Activated CD8-positive, alpha-beta memory T cell treated with anti-CD3 and anti-CD28 coated beads for 48 hours (primary cell): ENCODE data around the gene EXOSC5.
A peak's percentile ranks its signal among the peaks of the same experiment; 100 is the strongest.
"Not testable (repeated sequence)": the region's sequence is repeated elsewhere in the genome, so short reads cannot be mapped to it uniquely, and the experiment has no call there.

Experiments used
- DNase-seq, 3 experiments: peaks; one replicate each; pipeline ENCODE4 v3.0.0-alpha.2; 2020; ENCODE audit warnings: low read depth in 2 of 3, low spot score in 2 of 3

The EXOSC5 gene

DNA sequence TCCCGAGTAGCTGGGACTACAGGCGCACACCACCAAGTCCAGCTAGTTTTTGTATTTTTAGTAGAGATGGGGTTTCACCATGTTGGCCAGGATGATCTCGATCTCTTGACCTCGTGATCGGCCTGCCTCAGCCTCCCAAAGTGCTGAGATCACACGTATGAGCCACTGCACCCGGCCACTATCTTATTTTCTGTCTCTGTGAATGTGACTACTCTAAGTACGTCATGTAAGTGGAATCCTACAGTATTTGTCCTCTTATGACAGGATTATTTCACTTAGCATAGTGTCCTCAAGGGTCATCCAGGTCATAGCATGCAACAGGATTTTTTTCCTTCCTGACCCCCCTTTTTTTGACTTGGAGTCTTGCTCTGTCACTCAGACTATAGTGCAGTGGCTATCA is 25.6 kb downstream of the EXOSC5 start:
- DNase-seq: no peak

DNA sequence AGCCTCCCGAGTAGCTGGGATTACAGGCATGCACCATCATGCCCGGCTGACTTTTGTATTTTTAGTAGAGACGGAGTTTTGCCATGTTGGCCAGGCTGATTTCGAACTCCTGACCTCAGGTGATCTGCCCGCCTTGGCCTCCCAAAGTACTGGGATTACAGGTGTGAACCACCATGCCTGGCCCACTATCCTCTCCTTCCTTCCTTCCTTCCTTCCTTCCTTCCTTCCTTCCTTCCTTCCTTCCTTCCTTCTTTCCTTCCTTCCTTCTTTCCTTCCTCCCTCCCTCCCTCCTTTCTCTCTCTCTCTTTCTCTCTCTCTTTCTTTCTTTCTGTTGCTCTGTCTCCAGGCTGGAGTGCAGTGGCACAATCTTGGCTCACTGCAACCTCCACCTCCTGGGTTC is 26.0 kb downstream of the EXOSC5 start:
- not testable (repeated sequence) for DNase-seq

DNA sequence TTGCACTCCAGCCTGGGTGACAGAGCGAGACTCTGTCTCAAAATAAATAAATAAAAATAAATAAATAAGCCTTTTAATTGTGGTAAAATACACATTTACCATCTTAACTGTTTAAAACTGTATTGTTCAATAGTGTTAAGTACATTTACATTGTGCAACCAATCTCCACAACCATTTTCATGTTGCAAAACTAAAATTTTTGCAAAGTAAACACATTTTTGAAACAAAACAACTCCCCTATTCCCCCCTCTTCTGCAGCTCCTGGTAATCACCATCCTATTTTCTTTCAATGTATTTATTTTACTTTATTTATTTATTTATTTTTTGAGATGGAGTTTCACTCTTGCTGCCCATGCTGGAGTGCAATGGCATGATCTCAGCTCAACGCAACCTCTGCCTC is 27.4 kb downstream of the EXOSC5 start:
- no peak for DNase-seq

DNA sequence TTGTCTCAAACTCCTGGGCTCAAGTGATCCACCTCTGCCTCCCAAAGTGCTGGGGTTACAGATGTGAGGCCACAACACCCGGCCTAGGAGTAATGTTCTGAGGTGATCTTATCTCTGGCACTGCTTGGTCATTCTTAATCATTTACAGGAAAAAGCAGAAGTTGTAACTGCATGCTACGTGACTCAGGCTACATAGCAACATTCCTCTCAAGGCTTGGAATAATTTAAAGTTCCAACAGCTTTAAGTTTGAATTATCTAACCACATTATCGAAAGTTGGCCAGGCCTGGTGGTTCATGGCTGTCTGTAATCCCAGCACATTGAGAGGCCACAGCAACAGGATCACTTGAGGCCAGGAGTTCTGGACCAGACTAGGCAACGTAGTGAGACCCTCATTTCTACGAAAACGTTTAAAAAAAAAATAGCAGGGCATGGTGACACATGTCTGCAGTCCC is 29.3 kb downstream of the EXOSC5 start:
- no peak for DNase-seq

DNA sequence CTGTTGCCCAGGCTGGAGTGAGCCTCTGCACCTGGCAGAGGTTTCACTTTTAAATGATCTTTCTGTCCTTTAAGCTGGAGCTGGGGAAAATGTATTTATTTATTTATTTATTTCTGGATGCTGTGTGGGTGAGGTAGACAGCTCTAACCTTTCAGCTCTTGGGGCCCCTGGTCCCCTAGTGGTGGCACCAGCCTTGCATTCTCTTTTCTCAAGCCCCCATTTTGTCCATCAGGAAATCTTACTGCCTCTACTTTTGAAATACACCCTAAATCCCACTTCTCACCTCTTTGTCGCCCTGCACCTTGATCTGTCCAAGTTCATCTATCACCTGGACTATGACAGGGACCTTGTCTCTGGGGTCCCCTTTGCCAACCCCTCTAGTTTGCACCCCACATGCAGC is 31.1 kb downstream of the EXOSC5 start:
- no peak for DNase-seq

DNA sequence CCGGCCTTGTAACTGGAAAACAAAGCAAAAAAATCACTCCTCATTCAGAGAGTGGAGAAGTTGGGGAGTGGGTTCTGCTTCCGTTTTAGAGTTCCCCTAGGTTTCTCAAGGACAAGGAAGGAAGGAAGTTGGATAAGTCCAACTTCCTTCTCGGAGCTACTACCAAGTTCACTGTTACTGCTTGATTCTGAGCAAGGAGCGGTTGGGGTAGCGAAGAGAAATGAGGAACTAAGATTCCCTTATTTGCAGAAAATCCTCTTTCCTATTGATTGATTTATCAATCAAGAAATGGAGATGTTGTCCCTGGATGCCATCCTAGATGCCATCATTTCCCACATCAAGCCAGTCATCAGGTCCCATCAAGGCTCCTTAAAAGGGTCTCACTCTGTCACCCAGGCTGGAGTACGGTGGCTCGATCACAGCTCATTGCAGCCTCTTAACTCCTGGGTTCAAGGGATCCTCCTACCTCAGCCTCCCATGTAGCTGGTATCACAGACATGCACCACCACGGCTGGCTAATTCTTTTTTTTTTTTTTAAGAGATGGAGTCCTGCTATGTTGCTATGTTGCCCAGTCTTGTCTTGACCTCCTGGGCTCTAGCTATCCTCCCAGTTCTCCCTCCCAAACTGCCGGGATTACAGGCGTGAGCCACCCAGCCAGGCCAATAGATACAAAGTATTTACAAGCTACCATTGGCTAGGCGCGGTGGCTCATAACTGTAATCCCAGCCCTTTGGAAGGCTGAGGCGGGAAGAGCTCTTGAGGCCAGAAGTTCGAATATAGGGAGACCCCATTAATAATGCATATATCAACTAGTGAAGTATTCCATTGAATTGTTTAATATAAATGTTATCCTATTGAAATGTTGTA is 32.4 kb downstream of the EXOSC5 start:
- DNase-seq: no peak

DNA sequence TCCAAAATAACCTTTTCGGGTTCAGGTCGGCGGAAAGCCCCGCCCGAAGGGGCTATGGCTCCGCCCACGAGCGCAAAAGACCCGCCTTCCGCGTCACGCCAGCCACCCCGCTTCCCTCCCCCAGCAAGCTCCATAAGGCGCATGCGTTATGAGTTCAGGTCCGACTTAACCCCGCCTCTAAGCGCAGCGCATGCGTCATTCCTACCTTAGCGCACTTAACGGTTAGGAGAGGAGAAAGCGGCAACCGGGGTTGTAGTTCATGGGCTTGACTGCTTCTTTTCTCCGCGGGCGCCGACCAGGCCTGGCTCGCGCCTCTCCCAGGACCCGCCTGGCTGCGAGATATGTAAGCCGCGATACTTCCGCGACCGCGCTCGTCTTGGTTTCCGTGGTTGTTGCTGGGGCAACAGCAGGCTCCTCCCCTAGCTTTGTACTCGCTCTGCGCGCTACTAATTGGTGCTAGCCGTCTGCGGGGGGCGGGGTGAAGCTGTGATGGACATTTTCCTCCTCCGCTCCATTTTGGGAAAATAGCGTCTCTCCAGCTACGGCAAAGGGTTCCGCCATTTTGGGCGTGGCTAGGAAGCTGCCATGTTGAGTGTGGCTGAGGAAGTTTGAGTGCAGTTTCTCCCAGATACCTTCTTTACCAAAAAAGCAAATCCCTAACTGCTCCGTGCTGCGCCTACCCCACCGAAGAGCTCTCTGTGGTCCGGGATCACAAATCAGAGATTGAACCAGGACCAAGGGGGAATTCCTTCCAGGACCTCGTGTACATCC is 33.2 kb downstream of the EXOSC5 start, which contains the start of gene B9D2:
B9D2 (minus strand) TSS at position 397 of the 771 bp plus-strand sequence. CDS start 630 bp downstream, outside the sequence.
- DNase-seq: peak; percentile 87 to 88 (median 88)

DNA sequence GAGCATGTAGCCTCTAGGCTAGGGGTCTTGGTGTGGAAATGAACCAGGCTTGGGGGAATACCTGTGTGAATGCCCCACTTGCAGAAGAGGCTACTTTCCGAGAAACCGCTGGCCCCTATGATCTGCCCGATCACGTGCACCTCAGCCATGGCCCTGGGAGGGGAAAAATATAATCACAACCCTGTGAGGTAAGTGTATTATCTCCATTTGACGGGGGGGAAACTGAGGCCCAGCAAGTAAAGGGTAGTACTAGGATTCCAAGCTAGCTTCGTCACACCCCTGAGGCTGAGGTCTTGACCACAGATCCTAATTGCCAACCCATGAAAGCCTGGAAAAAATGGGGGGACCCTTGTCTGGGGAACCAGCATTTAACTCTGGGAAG is 33.8 kb downstream of the EXOSC5 start:
- DNase-seq: no peak

DNA sequence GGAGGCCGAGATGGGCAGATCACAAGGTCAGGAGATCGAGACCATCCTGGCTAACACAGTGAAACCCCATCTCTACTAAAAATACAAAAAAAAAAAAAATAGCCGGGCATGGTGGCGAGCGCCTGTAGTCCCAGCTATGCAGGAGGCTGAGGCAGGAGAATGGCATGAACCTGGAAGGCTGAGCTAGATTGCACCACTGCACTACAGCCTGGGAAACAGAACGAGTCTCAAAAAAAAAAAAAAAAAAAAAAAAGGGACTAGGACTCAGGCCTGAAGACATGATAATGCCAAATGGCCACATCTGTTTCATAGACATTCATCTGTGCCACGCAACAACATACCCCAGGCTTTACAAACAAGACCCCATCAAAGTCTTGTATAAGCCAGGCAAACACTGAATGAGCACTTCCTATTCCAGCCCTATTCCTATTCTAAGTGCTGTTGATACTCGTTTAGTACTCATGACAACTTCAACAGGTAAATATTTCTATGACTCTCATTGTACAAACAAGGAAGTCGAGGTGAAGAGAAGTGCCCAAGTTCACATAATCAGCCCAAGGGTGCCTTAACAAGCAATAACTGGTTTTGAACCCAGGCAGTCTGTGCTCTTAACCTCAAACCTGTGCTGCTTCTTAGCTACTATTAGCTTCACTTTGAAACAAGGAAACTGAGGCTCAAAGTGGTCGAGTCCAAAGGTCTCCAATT is 34.9 kb downstream of the EXOSC5 start:
- DNase-seq: no peak

DNA sequence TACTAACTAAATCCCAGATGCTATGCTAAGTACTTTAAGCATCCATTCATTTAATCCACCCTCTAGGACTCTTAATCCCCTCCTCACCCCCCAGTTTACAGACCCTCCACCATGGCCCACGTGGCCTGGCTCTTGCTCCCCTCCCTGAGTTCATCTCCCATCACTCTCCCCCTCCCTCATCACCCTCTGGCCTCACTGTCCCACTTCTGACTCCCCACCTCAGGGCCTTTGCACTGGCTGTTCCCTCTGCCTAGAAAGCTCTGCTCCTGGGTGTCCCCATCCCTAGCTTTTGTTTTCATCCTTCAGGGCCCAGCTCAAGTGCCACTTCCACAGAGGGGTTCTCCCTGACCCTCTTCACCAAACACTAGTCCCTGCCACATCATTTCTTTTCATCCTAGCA is 37.4 kb downstream of the EXOSC5 start:
- no peak for DNase-seq

DNA sequence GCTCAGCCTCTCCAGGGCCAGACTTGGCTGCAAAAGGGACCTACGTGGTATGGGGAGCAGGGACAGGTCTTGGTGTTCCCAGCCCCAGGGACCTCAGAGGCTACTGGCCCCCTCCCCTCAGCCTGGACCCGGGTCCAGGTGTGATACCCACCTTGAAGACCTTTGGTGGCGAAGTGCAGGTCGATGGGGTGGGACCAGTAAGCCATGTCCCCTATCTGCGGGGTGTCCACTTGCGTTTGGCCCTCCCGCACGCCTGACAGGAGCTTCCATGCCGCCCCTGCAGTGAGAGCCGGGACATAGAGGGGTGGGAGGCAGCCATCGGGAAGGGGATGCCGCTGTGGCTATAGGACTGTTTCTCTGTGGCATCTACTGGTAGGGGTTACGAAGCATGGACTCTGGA is 39.4 kb downstream of the EXOSC5 start:
- DNase-seq: no peak

DNA sequence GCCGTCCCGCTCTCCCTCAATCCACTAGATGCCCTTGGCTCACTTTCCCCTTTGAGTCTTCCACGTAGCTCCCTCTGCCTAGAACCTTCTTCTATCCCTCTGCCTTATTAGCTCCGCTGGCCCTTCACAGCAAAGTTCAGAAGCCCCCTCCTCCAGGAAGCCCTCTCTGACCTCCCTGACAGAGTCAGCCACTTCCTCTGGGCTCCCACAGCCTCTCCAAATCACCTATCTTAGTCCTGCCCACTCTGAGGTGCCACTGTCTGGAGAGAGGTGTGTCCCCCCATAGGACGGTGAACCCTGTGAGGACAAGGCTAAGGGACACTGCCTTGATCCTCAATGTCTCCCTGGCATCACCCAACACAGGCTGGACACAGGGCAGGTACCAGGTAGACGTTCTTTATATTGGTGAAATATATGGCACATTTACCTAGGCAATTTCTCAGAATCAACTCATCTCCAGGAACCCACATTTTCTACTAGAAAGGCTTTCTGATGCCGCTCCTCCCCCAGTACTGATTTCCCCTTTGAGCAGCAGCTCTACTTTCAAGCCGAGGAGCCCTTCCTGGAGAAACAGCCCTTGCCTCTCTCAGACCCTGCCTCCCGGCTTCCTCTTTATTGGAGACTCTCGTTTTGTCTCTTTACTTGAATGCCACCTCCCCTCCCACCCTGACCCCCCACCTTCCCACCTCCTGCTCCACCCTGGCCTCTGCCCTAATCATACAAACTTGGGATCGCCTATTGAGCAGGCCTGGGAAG is 40.0 kb downstream of the EXOSC5 start:
- DNase-seq: no peak

DNA sequence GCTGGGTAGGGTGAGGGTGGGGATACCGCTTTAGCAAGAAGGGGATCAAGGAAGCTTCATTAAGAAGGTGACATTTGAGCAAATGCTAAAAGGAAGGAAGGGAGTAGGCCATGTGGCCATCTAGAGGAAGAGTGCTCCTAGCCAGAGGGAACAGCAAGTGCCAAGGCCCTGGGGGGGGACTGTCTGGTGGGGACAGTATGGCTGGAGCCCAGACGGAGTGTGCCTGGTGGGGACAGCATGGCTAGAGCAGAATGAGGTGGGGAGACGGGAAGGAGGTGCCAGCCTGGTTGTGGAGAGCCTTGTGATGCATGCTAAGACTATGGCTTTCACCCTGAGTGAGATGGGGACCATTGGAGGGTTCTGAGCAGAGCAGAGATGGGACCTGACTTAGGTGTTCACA is 41.4 kb downstream of the EXOSC5 start:
- DNase-seq: no peak

DNA sequence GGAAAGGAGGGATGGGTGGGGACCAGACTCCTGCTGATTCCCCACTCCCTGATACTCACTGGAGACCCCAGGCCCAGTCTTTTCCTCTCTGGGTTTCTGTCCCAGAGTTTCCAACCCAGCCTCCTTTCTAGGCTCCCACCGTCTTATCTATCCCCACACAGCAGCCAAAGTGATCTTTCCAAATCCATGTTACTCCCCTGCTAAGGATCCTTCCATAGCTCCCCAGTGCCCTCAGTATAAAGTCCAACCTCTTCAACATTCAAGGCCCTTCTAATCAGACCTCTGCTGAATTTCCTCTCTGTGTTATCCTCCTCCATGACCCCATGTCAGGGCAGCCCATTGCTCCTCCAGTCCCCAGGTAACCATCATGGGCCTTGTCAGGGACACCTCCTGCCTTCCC is 42.1 kb downstream of the EXOSC5 start:
- no peak for DNase-seq

DNA sequence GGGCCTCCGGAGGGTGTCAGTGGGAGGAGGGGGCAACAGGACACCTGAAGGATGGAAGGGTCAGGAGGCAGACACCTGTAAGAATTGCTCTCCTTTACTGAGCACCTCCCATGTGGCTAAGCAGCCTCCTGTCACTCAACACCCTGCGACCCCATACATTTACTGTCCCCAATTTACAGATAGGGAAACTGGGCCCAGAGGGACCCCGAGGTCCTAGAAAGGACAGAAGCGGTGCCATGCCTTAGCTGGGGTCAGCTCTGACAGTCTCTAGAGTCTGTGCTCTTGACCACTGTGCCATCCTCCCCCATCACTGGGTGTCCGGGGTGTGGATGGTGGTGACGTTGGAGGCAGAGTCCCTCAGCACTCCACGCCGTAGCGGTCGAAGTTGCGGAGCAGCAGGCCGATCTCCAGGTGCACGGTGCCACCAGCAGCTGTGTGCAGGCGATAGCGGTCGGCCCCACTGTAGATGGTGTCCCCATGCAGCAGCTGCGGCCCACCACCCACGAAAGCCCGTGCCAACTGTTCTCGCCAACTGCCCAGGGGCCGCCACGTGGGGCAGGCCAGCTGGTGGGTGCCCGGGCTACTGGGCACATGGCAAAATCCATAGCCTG is 42.7 kb downstream of the EXOSC5 start:
- DNase-seq: no peak

DNA sequence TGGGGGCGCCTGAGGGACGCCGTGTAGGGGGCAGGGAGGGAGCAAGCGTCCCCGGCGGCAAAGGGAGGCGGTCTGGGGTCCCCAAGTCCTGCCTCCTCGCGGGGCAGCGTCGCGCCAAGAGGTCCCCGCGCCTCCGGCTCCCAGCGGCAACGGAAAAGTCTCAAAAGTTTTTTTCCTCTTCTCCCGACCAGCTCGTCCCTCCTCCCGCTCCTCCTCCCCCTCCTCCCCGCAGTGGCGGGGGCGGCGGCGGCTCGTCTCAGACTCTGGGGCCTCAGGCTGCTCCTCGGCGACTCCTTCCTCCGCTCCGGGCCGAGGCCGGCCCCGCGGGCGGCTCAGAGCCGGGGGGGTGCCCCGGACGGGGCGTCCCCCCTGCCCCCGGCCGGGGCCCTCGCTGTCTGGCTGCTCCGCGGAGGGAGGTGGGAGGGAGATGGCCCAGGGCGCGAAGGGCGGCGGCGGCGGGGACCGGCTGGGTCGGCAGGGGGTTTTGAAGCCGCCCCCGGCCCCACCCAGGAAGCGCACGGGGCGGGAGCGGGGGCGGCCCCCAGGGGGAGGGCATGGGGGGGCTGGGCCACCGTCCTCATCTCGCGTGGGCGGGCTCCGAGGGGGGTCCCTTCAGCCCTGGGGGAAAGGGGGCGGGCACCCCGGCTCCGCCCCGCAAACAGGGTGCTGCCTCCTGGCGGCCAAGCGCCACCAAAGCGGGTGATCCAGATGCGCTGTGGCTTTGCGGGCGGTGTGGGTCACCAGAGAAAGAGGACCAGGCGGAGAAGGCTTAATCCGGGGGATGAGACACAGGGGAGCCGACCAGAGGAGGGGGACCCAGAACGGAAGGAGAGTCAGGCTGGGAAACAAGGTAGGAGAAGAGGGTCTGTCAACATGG is 43.5 kb downstream of the EXOSC5 start, which contains the start of gene TGFB1:
TGFB1 (minus strand) TSS at position 457 of the 877 bp plus-strand sequence. CDS start 878 bp downstream, outside the sequence.
- peak; percentile 82 to 91 (median 83) for DNase-seq

DNA sequence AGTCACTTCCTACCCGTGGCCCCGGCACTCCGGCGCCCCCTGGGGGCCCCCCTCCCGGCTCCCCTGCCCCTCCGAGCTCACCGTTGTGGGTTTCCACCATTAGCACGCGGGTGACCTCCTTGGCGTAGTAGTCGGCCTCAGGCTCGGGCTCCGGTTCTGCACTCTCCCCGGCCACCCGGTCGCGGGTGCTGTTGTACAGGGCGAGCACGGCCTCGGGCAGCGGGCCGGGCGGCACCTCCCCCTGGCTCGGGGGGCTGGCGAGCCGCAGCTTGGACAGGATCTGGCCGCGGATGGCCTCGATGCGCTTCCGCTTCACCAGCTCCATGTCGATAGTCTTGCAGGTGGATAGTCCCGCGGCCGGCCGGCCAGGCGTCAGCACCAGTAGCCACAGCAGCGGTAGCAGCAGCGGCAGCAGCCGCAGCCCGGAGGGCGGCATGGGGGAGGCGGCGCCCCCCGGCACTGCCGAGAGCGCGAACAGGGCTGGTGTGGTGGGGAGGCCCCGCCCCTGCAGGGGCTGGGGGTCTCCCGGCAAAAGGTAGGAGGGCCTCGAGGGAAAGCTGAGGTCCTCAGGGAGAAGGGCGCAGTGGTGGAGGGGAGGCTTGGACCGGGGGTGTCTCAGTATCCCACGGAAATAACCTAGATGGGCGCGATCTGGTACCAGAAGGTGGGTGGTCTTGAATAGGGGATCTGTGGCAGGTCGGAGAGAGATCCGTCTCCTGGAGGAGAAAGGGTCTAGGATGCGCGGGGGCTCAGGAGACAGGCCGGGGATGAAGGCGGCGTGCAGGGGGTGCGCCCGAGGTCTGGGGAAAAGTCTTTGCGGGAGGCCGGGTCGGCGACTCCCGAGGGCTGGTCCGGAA is 44.3 kb downstream of the EXOSC5 start:
- peak in 2 of 3 experiments; percentile 53 to 58 for DNase-seq

DNA sequence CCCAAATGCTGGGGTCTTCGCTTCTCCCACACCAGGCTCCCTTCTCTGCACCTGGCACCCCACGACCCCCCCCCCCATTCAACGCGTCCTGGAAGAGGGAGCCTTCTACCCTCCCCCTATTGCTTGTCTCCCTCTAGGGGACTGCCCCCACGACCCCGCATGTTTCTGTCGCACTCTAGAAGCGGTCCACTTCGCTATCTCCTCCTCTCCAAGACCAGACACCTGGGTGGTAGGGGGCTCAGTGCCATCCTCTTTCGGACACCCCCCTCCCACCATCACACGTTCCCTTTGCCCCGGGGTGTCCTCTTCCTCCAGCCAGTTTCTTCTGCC is 44.9 kb downstream of the EXOSC5 start:
- no peak for DNase-seq
